GM18873 (cell line): ENCODE measurements around the gene ARL17A.
"Not testable (repeated sequence)": the region's sequence is repeated elsewhere in the genome, so short reads cannot be mapped to it uniquely, and the experiment has no call there.

Experiments
- ATAC-seq: cut with Tn5 transposase; IDR thresholded peaks from one replicate; pipeline ENCODE4 v1.9.1; 2021; ENCODE audit warnings: mild to moderate bottlenecking, moderate library complexity, moderate number of reproducible peaks; ENCODE audit not compliant: unreplicated experiment, low FRiP score

The ARL17A gene

GRCh38 chr17:46579083-46580075 lies at the start of gene ARL17A:
Gene ARL17A (minus strand): TSS chr17:46579691. CDS start chr17:46576322, 3,369 bp downstream.
- peak; percentile 80 for ATAC-seq

GRCh38 chr17:46628753-46629436 lies 49.4 kb upstream of the ARL17A start:
- not testable (repeated sequence) for ATAC-seq

DNA sequence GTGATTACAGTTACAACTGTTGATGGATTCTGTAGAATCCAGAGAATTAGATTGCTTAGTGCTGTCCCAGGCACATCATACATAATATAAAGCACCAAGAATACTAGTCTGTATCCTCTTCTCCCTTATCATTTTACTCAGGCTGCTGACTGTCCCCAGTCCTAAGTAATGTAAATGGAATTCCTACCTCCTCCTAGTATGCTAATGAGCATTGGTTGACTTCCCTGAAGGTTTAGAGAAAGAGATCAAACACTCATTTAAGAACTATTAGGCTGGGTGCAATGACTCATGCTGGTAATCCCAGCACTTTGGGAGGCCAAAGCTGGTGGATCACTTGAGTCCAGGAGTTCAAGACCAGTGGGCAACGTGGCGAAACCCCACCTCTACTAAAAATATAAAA lies 48.0 kb upstream of the ARL17A start:
- ATAC-seq, result not testable (repeated sequence)

- not testable (repeated sequence) for ATAC-seq
Measured at GRCh38 chr17:46624726-46625125, 45.2 kb upstream of the ARL17A start.

- ATAC-seq, result not testable (repeated sequence)
Measured at GRCh38 chr17:46623790-46624189, 44.3 kb upstream of the ARL17A start.

GRCh38 chr17:46618975-46619374 lies 39.5 kb upstream of the ARL17A start:
- ATAC-seq, result not testable (repeated sequence)

- not testable (repeated sequence) for ATAC-seq
Measured at GRCh38 chr17:46617121-46617520, 37.6 kb upstream of the ARL17A start.

DNA sequence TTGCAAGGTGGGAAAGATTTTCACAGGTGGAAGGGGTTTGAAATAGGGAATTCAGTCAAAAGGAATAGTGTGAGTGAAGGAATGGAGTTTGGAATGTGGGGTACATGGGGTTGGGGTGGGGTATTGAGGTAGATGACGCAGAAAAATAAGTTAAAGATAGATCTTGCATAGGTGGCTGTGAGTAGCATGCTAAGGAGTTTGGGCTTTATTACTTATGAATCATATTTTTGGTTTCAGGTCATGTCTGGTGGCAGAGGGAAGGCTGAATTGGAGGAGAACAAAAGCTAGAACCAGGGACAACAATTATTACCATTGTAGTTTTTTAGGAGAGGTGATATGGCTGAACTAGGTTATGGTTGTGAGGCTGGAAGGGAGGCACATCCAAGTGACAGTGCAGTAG lies 34.4 kb upstream of the ARL17A start:
- ATAC-seq, result not testable (repeated sequence)

DNA sequence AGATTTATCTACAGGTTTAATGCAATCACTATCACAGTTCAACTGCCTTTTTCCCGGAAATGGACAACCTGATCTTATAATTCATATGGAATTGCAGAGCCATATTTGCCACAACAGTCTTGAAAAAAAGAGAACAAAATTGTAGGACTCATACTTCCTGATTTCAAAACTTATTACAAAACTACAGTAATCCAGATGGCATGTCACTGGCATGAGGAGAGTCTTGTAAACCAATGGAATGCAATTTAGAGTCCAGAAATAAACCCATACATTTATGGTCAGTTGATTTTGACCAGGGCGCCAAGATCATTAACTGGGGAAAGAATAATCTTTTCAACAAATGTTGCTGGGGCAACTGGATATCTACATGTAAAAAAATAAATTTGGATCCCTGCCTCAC lies 31.8 kb upstream of the ARL17A start:
- not testable (repeated sequence) for ATAC-seq

DNA sequence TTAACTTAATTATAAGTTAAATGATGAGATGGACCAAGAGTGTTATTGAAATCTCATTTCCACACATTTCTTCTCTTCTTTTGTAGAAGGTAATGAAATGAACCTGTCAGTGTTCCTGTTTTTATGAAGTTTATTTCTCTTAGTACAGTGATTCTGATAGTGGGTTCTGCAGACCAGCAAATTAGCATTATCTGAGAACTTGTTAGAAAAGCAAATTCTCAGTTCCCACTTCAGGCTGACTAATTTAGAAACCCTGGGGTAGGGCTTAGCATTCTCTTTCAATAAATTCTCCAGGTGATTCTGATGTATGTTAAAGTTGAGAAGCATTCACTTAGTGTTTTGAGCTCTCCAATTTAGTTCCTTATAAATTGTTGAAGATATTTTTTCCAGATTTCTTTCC lies 23.6 kb upstream of the ARL17A start:
- peak; percentile 83 for ATAC-seq

DNA sequence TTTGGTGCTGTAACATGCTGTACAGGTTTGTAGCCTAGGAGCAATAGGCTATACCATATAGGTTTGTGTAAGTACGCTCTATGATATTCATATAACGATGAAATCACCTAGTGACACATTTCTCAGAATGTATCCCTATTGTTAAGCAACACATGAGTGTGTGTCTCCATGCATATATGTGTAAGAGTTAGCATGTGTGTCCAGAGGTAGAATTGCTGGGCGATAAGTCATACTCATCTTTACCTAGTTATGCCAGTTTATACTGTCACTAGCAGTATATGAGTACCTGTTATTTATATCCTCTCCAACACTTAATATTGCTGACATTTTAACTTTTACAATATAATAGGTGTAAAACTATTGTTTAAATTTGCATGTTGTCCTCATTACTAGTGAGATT lies 21.3 kb upstream of the ARL17A start:
- ATAC-seq, result not testable (repeated sequence)

- ATAC-seq, result not testable (repeated sequence)
Measured at GRCh38 chr17:46598344-46598931, 18.9 kb upstream of the ARL17A start.

- not testable (repeated sequence) for ATAC-seq
Measured at GRCh38 chr17:46591332-46591731, 11.8 kb upstream of the ARL17A start.

DNA sequence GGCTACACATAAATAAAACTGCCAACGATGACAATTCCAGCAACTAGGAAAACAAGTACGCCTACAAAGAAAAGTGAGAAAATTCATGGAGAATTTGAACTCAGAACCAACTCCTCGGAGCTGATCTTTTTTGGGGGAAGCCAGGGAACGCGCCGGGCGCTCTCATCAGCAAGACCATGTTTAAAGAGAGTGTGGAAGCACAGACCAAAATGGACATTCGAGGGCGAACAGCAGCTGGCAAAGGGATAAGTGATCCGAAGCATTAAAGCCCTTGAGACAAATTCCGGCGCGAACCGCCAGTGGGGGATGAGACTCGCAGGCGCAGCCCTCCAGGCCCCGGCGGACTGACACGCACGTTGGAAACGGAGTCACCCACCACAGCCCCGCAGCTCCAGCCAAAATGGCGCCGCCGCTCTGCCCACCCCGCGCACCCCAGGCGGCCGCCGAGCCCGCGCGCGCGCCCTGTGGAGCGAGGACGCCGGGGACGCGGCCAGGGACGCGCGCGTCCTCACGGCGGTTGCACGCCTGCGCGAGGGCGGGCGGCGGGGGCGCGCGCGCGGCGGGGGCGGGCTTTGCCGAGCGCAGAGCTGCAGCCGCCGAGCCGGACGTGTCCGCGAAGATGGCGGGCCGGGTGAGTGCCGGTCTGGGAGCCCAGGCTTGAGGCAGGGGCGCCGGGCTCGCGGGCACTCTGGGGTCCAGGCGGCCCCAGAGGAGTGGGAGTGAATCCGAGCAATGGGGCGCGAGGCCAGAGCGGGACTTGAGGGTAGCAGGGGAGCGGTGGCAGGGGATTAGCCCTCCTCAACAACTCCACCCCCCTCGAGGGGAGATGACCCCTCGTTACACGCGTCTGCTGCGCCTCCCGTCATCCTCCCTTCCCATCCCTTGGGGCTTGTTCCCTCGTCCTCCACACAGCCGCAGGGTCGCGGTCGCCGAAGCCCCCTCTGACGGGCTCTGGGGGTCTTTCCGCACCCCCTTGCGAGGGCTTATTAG lies 11.0 kb upstream of the ARL17A start, which contains the start of gene NSF:
TSS of gene NSF (plus strand) at position 513 of the 990 bp plus-strand sequence. CDS start at position 620, 107 bp downstream.
- ATAC-seq, result peak; percentile 39

- not testable (repeated sequence) for ATAC-seq
Measured at GRCh38 chr17:46585444-46585843, 6.0 kb upstream of the ARL17A start.

DNA sequence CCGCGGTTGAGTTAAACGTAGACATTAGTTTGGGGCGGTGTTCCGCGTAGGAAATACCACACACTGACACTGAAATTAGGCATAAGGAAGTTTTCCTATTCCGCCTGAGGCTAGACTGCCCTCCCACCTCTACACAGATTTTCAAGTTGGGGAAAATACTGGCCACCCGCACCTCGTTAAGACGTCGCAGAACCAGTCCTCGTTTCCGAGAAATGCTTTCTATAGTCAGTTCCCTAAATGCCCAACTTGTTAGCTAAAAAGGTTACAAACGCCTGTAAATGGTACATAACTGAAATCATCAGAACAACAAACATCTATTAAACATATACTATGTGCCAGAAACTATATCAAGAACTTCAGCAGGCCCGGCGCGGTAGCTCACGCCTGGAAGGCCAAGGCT lies 591 bp upstream of the ARL17A start:
- not testable (repeated sequence) for ATAC-seq

DNA sequence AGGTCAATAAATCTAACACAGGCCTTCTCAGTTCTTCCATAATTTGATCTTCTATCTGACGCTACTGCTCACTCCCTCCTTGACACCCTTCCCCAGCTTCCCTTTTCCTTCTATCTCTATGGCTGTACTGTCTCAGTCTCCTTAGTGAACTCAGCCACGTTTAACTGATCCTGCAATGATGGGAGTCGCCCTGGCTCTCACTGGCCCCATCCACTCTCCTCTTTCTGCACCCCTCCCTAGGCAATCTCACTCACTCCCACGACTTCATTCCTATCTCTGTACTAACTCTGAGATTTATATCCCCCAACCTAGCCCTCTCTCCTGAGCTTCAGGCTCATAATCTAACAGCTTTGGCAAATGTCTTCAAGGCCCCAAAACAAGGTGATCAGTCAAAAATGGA lies 7.7 kb downstream of the ARL17A start:
- ATAC-seq, result not testable (repeated sequence)

GRCh38 chr17:46566980-46567379 lies 12.5 kb downstream of the ARL17A start:
- not testable (repeated sequence) for ATAC-seq

GRCh38 chr17:46566284-46566683 lies 13.2 kb downstream of the ARL17A start:
- not testable (repeated sequence) for ATAC-seq
